ENCODE measurements around the gene FGFR3.

FGFR3 gene

DNA sequence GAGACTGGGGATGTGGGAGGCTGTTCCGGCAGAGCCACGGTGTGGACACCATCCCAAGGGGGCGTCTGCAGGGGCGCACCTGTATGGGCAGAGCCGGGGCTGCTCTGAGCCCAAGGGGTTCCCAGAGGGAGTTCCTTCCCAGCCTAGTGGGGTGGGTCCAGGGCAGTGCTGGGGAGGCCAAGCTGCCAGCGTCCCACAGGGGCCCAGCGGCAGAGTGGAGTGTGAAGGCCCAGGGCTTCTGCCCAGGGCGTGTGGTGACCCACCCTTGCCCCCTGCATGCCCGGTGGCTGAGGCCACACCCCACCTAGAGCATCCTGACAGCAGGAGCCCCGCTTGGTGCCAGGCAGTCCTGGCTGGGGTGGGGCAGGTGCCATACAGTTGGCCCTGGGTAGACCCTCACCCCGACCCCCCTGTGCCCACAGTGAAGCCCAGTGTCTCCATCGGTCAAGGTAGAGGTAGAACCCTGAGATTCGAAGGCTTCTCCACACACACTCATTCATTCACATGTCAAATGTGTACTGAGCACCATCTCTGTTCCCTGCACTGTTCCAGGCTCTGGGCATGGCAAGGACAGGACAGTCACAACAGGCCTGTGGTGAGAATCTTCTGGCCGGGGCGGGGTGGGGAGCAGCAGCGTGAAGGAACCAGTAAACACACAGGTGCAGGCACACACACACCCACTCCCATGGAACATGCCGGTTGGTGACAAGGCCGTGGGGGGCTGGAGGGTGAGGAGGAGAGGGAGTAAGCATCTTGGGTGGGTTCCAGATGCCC lies 42.5 kb upstream of the FGFR3 start:
- H3K9ac ChIP-seq (ENCODE audit: low read length) = no peak overlapping the region

DNA sequence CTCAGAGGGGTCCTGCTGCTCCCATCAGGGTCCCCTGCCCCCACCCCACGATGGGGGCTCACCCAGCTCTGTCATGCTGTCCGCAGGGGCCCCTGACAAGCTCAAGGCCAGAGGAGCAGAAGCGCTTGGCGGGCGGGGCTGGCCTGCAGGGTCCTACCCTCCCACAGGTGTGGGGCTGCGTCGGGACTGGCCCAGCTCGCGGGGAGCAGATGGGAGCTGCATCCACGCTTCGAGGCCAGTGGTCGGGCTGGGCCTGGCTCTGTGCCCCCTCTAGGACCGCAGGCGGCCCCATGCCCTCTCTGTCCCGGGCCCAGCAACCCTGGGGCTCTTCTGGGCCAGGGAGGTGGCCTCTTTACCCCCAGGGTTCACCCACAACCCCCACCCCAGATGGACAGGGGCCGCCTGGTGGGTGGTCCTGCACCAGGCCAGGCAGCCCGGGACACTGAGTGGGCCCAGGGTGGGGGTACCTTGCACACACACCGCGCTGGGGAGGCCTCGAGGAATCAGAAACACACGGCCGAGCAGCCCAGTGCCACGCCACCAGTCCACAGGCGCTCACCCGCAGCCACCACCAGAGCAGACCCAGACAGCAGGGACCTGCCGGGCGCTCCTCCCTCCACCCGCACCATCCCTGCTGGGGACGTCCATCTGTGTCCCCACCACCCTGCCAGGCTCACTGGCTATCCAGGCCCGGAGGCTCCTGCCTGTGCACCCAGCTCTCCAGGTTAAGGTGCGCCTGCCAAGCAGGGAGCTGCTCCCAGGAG lies 41.8 kb upstream of the FGFR3 start:
- Histone ChIP-seq H4K20me1 (ENCODE audit: insufficient read depth, low read length) (no peaks in the 10 kb centered on the region), H3K9ac (ENCODE audit: low read length) (no peak overlapping the region), H3K4me1 (ENCODE audit: low read length) (peaks cover 21% of the 10 kb centered on the region), H3K36me3 (replicated peaks; ENCODE audit: low read depth, low read length) (no peaks in the 10 kb centered on the region), H3K4me2 (ENCODE audit: low read length) (no peak overlapping the region), H3K9me3 (ENCODE audit: insufficient read depth, low read length) (no peaks in the 10 kb centered on the region), H3K4me3 (ENCODE audit: low read length) (no peak overlapping the region), H3K27ac (ENCODE audit: low read length) (no peak overlapping the region), H3K79me2 (ENCODE audit: low read length) (no peaks in the 10 kb centered on the region), H2AFZ (ENCODE audit: low read depth, low read length) (no peak overlapping the region), H3K27me3 (ENCODE audit: low read depth, low read length) (no peaks in the 10 kb centered on the region)
- TF ChIP-seq, protein P1, sequence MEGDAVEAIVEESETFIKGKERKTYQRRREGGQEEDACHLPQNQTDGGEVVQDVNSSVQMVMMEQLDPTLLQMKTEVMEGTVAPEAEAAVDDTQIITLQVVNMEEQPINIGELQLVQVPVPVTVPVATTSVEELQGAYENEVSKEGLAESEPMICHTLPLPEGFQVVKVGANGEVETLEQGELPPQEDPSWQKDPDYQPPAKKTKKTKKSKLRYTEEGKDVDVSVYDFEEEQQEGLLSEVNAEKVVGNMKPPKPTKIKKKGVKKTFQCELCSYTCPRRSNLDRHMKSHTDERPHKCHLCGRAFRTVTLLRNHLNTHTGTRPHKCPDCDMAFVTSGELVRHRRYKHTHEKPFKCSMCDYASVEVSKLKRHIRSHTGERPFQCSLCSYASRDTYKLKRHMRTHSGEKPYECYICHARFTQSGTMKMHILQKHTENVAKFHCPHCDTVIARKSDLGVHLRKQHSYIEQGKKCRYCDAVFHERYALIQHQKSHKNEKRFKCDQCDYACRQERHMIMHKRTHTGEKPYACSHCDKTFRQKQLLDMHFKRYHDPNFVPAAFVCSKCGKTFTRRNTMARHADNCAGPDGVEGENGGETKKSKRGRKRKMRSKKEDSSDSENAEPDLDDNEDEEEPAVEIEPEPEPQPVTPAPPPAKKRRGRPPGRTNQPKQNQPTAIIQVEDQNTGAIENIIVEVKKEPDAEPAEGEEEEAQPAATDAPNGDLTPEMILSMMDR (IDR thresholded peaks at IDR 0.05; ENCODE audit: low read depth, low read length) = no peak
- no peak for TF ChIP-seq EZH2phosphoT487 (IDR thresholded peaks at IDR 0.05; ENCODE audit: low read depth)

More for the DNA sequence above, 42.5 kb upstream of the FGFR3 start:
- Histone ChIP-seq H3K79me2 (ENCODE audit: low read length) (no peaks in the 10 kb centered on the region), H3K27me3 (ENCODE audit: low read depth, low read length) (no peaks in the 10 kb centered on the region), H3K9me3 (ENCODE audit: insufficient read depth, low read length) (no peaks in the 10 kb centered on the region), H4K20me1 (ENCODE audit: insufficient read depth, low read length) (no peaks in the 10 kb centered on the region), H3K27ac (ENCODE audit: low read length) (no peak overlapping the region), H3K4me1 (ENCODE audit: low read length) (peaks cover 21% of the 10 kb centered on the region), H2AFZ (ENCODE audit: low read depth, low read length) (no peak overlapping the region), H3K36me3 (replicated peaks; ENCODE audit: low read depth, low read length) (peaks cover 4% of the 10 kb centered on the region), H3K4me3 (ENCODE audit: low read length) (no peak overlapping the region), H3K4me2 (ENCODE audit: low read length) (no peak overlapping the region)
- no peak for TF ChIP-seq EZH2phosphoT487 (IDR thresholded peaks at IDR 0.05; ENCODE audit: low read depth)
- TF ChIP-seq, protein P1 (IDR thresholded peaks at IDR 0.05; ENCODE audit: low read depth, low read length) = no peak

DNA sequence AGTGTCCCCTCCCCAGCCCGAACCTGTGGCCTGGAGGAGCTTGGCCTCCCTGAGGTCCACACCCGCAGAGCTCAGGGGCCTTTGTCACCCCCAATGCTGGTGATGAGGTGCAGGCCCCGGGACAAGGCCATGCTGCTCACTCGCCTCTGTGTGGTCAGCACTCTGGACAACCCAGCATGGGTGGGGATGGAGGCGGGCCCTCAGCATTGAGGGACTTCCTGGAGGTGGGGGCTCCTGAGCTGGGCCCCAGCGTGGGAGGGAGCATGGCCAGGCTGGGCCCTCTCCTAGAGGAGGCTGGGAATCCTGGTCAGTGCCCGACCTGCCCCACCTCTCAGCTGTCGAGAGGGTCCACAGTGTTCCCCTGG lies 41.2 kb upstream of the FGFR3 start:
- Histone ChIP-seq H3K79me2 (ENCODE audit: low read length) (no peaks in the 10 kb centered on the region), H2AFZ (ENCODE audit: low read depth, low read length) (peak overlapping the region; percentile 93; the same call in 1 of the 2 replicates), H3K9me3 (ENCODE audit: insufficient read depth, low read length) (no peaks in the 10 kb centered on the region), H3K36me3 (replicated peaks; ENCODE audit: low read depth, low read length) (no peaks in the 10 kb centered on the region), H3K4me1 (ENCODE audit: low read length) (peaks cover 21% of the 10 kb centered on the region), H3K27me3 (ENCODE audit: low read depth, low read length) (no peaks in the 10 kb centered on the region), H3K4me3 (ENCODE audit: low read length) (no peak overlapping the region), H3K4me2 (ENCODE audit: low read length) (peak overlapping the region; percentile 43), H4K20me1 (ENCODE audit: insufficient read depth, low read length) (no peaks in the 10 kb centered on the region), H3K9ac (ENCODE audit: low read length) (no peak overlapping the region), H3K27ac (ENCODE audit: low read length) (no peak overlapping the region)
- TF ChIP-seq, protein P1 (IDR thresholded peaks at IDR 0.05; ENCODE audit: low read depth, low read length) = no peak
- no peak for TF ChIP-seq EZH2phosphoT487 (IDR thresholded peaks at IDR 0.05; ENCODE audit: low read depth)
